Measurements from ENCODE around the gene LRP1B.

DNA sequence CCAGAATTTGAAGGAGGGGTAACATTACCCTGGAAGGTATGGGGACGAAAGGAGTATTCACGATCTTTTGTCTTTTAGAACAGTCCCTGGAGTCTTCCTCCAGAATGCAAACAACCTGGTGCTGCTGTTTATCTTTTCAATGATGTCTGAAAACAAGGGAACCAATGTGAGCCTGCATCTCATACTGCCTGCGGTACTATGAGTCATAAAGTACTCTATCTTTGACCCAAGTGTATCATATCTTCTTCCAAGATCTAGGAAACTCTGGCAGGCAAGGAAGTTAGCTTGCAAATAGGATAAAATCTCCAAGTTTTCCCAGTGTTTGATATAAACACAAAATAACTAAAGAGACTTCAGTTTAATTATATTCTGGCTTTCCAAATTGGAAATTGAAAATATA lies 968.5 kb downstream of the LRP1B start:
- TF ChIP-seq, protein P1, sequence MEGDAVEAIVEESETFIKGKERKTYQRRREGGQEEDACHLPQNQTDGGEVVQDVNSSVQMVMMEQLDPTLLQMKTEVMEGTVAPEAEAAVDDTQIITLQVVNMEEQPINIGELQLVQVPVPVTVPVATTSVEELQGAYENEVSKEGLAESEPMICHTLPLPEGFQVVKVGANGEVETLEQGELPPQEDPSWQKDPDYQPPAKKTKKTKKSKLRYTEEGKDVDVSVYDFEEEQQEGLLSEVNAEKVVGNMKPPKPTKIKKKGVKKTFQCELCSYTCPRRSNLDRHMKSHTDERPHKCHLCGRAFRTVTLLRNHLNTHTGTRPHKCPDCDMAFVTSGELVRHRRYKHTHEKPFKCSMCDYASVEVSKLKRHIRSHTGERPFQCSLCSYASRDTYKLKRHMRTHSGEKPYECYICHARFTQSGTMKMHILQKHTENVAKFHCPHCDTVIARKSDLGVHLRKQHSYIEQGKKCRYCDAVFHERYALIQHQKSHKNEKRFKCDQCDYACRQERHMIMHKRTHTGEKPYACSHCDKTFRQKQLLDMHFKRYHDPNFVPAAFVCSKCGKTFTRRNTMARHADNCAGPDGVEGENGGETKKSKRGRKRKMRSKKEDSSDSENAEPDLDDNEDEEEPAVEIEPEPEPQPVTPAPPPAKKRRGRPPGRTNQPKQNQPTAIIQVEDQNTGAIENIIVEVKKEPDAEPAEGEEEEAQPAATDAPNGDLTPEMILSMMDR (IDR thresholded peaks at IDR 0.05), result no peak
- TF ChIP-seq POLR2A (IDR thresholded peaks at IDR 0.05), result no peak

All from tibial nerve (tissue), 3 donors.